Mesenchymal stem cell (in vitro differentiated cells and primary cell): ENCODE data around the gene ENHO.

Experiments used
- DNase-seq: peaks from one replicate; pipeline ENCODE4 v3.0.0-alpha.2; 2013
- H2AFZ ChIP-seq: one replicate; pipeline ENCODE4 v1.6.1; 2013; ENCODE audit warnings: low read depth, mild to moderate bottlenecking, control low read depth, inconsistent platforms, low read length, moderate library complexity
- H2AK5ac ChIP-seq: 2 replicates; pipeline ENCODE4 v1.6.1; 2013; ENCODE audit warnings: low read length, moderate library complexity, mild to moderate bottlenecking, inconsistent platforms; ENCODE audit not compliant: severe bottlenecking
- H2BK120ac ChIP-seq: one replicate; pipeline ENCODE4 v1.6.1; 2013; ENCODE audit warnings: low read depth, mild to moderate bottlenecking, inconsistent platforms, low read length, moderate library complexity
- H2BK12ac ChIP-seq, 2 experiments: one replicate each; pipeline ENCODE4 v1.6.1; 2013; ENCODE audit warnings: inconsistent platforms in 2 of 2, low read length in 2 of 2, mild to moderate bottlenecking in 2 of 2, moderate library complexity in 2 of 2, control low read depth in 1 of 2
- H2BK15ac ChIP-seq: one replicate; pipeline ENCODE4 v1.6.1; 2013; ENCODE audit warnings: mild to moderate bottlenecking, low read depth, inconsistent platforms; ENCODE audit not compliant: poor library complexity, severe bottlenecking
- H2BK5ac ChIP-seq: 2 replicates; pipeline ENCODE4 v1.6.1; 2013; ENCODE audit warnings: low read depth, mild to moderate bottlenecking, low read length, control low read depth, inconsistent platforms; ENCODE audit not compliant: poor library complexity, severe bottlenecking
- H3K14ac ChIP-seq, 2 experiments: one replicate each; pipeline ENCODE4 v1.6.1; 2013; ENCODE audit warnings: inconsistent platforms in 2 of 2, low read length in 2 of 2, control low read depth in 1 of 2, mild to moderate bottlenecking in 1 of 2, moderate library complexity in 1 of 2
- H3K18ac ChIP-seq, 2 experiments: one replicate each; pipeline ENCODE4 v1.6.1; 2013; ENCODE audit warnings: inconsistent platforms in 2 of 2, low read length in 2 of 2, control low read depth in 1 of 2, low read depth in 1 of 2, mild to moderate bottlenecking in 1 of 2
- H3K23ac ChIP-seq, 2 experiments: one replicate each; pipeline ENCODE4 v1.6.1; 2013; ENCODE audit warnings: inconsistent platforms in 2 of 2, low read length in 2 of 2, mild to moderate bottlenecking in 2 of 2, moderate library complexity in 2 of 2, control low read depth in 1 of 2
- H3K27ac ChIP-seq: 2 replicates; pipeline ENCODE4 v1.5.1; 2013; ENCODE audit warnings: mild to moderate bottlenecking, moderate library complexity, low read length, control low read depth, inconsistent platforms; ENCODE audit not compliant: poor library complexity, severe bottlenecking
- H3K27me3 ChIP-seq, 2 experiments: 2 replicates each; pipeline versions ENCODE4 v1.6.1 to v1.7.0; 2013; ENCODE audit warnings: low read length in 2 of 2, mild to moderate bottlenecking in 2 of 2, moderate library complexity in 2 of 2, control low read depth in 1 of 2, inconsistent platforms in 1 of 2; ENCODE audit not compliant: control insufficient read depth in 1 of 2, insufficient read depth in 1 of 2
- H3K36me3 ChIP-seq, 2 experiments: 2 replicates each; pipeline versions ENCODE4 v1.6.1 to v1.7.0; 2013; ENCODE audit warnings: low read length in 2 of 2, control low read depth in 1 of 2, inconsistent platforms in 1 of 2, low read depth in 1 of 2, mild to moderate bottlenecking in 1 of 2; ENCODE audit not compliant: insufficient read depth in 2 of 2, control insufficient read depth in 1 of 2
- H3K4ac ChIP-seq, 2 experiments: one replicate each; pipeline ENCODE4 v1.6.1; 2013; ENCODE audit warnings: inconsistent platforms in 2 of 2, low read length in 2 of 2, mild to moderate bottlenecking in 2 of 2, moderate library complexity in 2 of 2, control low read depth in 1 of 2, low read depth in 1 of 2
- H3K4me1 ChIP-seq: 2 replicates; pipeline ENCODE4 v1.6.1; 2013; ENCODE audit warnings: low read depth, low read length, control low read depth; ENCODE audit not compliant: control insufficient read depth, insufficient read depth
- H3K4me2 ChIP-seq: 2 replicates; pipeline ENCODE4 v1.6.1; 2013; ENCODE audit warnings: low read length, mild to moderate bottlenecking, inconsistent platforms; ENCODE audit not compliant: poor library complexity, severe bottlenecking
- H3K4me3 ChIP-seq, 2 experiments: 2 replicates each; pipeline versions ENCODE4 v1.5.1 to v1.7.0; 2013; ENCODE audit warnings: low read length in 2 of 2, mild to moderate bottlenecking in 2 of 2, control low read depth in 1 of 2, low read depth in 1 of 2; ENCODE audit not compliant: insufficient read depth in 1 of 2
- H3K79me1 ChIP-seq: replicated peaks from 2 replicates; pipeline ENCODE4 v1.6.1; 2013; ENCODE audit warnings: mild to moderate bottlenecking, control low read depth, low read length, inconsistent platforms; ENCODE audit not compliant: poor library complexity, severe bottlenecking
- H3K9ac ChIP-seq: 2 replicates; pipeline ENCODE4 v1.7.0; 2013; ENCODE audit warnings: mild to moderate bottlenecking, low read length, moderate library complexity
- H3K9me3 ChIP-seq: 2 replicates; pipeline ENCODE4 v1.7.0; 2013; ENCODE audit warnings: mild to moderate bottlenecking, low read length; ENCODE audit not compliant: control insufficient read depth
- H4K8ac ChIP-seq: one replicate; pipeline ENCODE4 v1.6.1; 2013; ENCODE audit warnings: inconsistent platforms, mild to moderate bottlenecking, low read length, moderate library complexity
- H4K91ac ChIP-seq: one replicate; pipeline ENCODE4 v1.6.1; 2013; ENCODE audit warnings: mild to moderate bottlenecking, low read length, inconsistent platforms
- WGBS: methylation state at CpG from one replicate; pipeline ENCODE4 v1.1.7; 2013; ENCODE audit warnings: mixed read lengths; 5-methylcytosine and 5-hydroxymethylcytosine counted together

Gene ENHO

DNA sequence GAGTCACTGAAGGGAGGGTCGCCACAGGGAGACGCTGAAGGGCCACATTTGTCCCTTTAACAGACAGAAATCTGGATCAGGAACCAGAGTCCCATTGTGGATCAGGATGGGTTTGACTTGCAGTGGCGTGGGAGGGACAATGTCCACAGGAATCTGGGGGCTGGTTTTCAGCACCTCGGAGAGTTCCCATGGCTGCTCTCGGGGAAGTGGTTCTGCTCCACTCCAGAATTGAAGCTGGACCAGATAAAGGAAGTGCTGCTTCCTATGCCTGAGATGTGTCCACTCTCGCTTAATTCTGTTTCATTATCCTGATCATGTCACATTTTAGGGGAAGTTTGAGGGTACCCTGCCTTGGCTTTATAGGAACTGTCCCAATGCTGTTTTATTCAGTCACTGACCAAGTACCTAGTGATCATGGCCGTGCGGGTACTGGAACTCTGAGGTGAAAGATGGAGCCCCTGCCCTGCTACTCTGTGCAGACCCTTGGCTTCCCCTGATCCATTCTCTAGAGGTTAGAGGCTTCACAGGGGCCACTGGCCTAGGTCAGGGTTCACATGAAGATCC lies 28.7 kb downstream of the ENHO start:
- Histone ChIP-seq H3K4me3 (no peak overlapping the region), H3K9me3 (no peaks in the 10 kb centered on the region), H2BK12ac (no peak overlapping the region), H3K23ac (no peak overlapping the region), H3K27me3 (peaks cover 53 to 69% of the 10 kb centered on the region in 2 experiments), H4K91ac (no peak overlapping the region), H4K8ac (no peak overlapping the region), H2AFZ (no peak overlapping the region), H3K4me1 (no peaks in the 10 kb centered on the region), H3K18ac (no peak overlapping the region), H3K27ac (no peak overlapping the region), H2AK5ac (no peak overlapping the region), H3K9ac (no peak overlapping the region), H2BK5ac (no peak overlapping the region), H3K4me2 (no peak overlapping the region), H3K79me1 (no peaks in the 10 kb centered on the region), H3K14ac (no peak overlapping the region), H2BK15ac (no peak overlapping the region), H3K4ac (no peak overlapping the region), H3K36me3 (no peaks in the 10 kb centered on the region), H2BK120ac (no peak overlapping the region)
- peak; percentile 58 for DNase-seq
- WGBS, result 29% methylated on average over 8 of the region's 8 CpGs

DNA sequence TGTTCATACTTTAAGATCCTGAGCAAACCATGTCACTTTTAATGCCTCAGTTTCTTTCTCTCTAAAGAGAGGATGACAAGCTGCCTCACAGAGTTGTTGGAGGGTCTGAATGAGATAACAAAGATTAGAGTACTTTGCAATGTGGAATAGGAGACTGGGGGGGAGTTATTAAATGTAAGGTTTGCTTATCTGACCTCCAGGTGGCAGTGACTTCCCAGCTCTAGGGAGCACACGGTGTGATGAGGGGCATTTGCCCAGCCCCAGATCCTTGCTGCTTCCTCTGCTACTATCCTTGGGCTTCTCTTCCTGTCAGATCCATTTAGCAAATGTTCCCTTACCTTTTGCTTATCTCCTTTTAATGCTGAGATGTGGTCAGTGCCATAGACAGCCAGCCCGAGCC lies 30.7 kb downstream of the ENHO start:
- Histone ChIP-seq H3K14ac (no peak overlapping the region), H3K18ac (no peak overlapping the region), H2BK120ac (no peak overlapping the region), H2BK12ac (no peak overlapping the region), H3K4me3 (no peak overlapping the region), H3K27ac (no peak overlapping the region), H2AK5ac (no peak overlapping the region), H3K4me1 (no peaks in the 10 kb centered on the region), H3K27me3 (peaks cover 59 to 67% of the 10 kb centered on the region in 2 experiments), H3K36me3 (no peaks in the 10 kb centered on the region), H3K9me3 (no peaks in the 10 kb centered on the region), H4K91ac (no peak overlapping the region), H3K4me2 (no peak overlapping the region), H3K9ac (no peak overlapping the region), H2BK15ac (no peak overlapping the region), H3K79me1 (no peaks in the 10 kb centered on the region), H2BK5ac (no peak overlapping the region), H4K8ac (no peak overlapping the region), H3K23ac (no peak overlapping the region), H3K4ac (no peak overlapping the region), H2AFZ (no peak overlapping the region)
- DNase-seq, result no peak
- WGBS, result 0% methylated on average over 1 of the region's 2 CpGs

DNA sequence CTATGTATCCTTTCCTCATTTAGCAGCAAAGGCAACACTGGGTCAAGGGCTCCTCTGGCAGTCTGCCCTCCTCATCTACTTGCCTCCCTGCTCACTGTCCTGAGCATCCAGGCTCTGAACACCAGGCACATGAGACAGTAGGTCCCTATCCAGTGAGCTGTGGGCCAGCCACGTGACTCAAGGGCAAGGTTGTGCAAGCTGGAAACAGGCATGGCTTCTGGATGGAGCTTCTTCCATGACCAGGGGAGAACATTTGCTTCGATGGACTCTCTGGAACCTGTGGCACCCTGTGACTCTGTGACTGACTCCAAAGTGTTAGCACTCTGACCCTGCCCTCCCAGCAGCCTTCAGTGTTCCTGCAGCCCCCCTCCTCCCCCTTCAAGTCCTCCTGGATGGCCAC lies 31.2 kb downstream of the ENHO start:
- no peak overlapping the region for H4K8ac ChIP-seq
- peak overlapping the region; percentile 34 for H4K91ac ChIP-seq
- H3K14ac ChIP-seq, result no peak overlapping the region
- no peak overlapping the region for H3K27ac ChIP-seq
- H2AFZ ChIP-seq, result no peak overlapping the region
- H3K23ac ChIP-seq, result no peak overlapping the region
- H3K27me3 ChIP-seq, result peaks cover 59 to 62% of the 10 kb centered on the region in 2 experiments
- no peaks in the 10 kb centered on the region for H3K9me3 ChIP-seq
- no peak overlapping the region for H3K18ac ChIP-seq
- no peak overlapping the region for H2AK5ac ChIP-seq
- 36% methylated on average over 2 of the region's 2 CpGs for WGBS
- no peak overlapping the region for H2BK5ac ChIP-seq
- no peak overlapping the region for H2BK120ac ChIP-seq
- no peak overlapping the region for H3K4me3 ChIP-seq
- no peak overlapping the region for H3K4ac ChIP-seq
- H2BK12ac ChIP-seq, result no peak overlapping the region
- no peak for DNase-seq
- no peaks in the 10 kb centered on the region for H3K79me1 ChIP-seq
- H3K36me3 ChIP-seq, result no peaks in the 10 kb centered on the region
- H3K4me1 ChIP-seq, result no peaks in the 10 kb centered on the region
- H3K4me2 ChIP-seq, result no peak overlapping the region
- no peak overlapping the region for H3K9ac ChIP-seq
- no peak overlapping the region for H2BK15ac ChIP-seq

DNA sequence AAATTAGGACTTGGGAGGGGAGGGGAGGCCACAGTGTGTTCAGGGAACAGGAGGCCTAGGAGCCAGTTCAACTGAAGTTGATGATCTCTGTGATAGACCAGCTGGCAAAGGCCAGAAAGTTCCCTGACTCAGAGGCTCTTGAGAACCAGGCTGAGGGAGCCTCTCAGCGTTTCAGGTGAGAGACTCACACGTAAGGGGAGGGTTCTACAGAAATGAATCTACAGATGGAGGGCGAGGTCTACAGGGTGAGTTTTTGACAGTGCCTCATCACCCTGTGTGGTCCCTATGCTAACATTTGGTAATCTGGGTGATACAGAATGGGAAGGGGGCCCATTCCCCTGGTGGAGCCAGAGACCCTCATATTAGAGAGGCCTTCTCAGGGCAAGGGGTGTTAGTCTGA lies 32.0 kb downstream of the ENHO start:
- Histone ChIP-seq H3K18ac (no peak overlapping the region), H2BK12ac (no peak overlapping the region), H3K14ac (no peak overlapping the region), H3K79me1 (no peaks in the 10 kb centered on the region), H2AK5ac (no peak overlapping the region), H3K4ac (no peak overlapping the region), H3K23ac (no peak overlapping the region), H3K4me2 (no peak overlapping the region), H3K4me1 (no peaks in the 10 kb centered on the region), H2BK5ac (no peak overlapping the region), H4K91ac (no peak overlapping the region), H2BK120ac (no peak overlapping the region), H3K27me3 (peaks cover 59% of the 10 kb centered on the region in 2 experiments), H3K27ac (no peak overlapping the region), H3K4me3 (no peak overlapping the region), H3K9ac (no peak overlapping the region), H3K9me3 (no peaks in the 10 kb centered on the region), H4K8ac (no peak overlapping the region), H3K36me3 (no peaks in the 10 kb centered on the region), H2AFZ (no peak overlapping the region), H2BK15ac (no peak overlapping the region)
- DNase-seq, result no peak
- WGBS, result 31% methylated on average over 3 of the region's 3 CpGs
